Measurements from ENCODE around the gene HS3ST4. TPM values are rescaled to one million over a fixed set of nuclear protein-coding genes. Genes with fewer than 3 reads are reported as not detected.

The HS3ST4 gene
- total RNA-seq, 1 donor from 2014 or later: 1.2 TPM

GRCh38 chr16:26053889-26054288 lies 362.1 kb downstream of the HS3ST4 start:
- Histone ChIP-seq H3K4me3 (ENCODE audit: insufficient read depth, low read depth, low read length) (no peak overlapping the region), H3K9me3 (ENCODE audit: insufficient read depth, low read depth, low read length) (peaks cover 11% of the 10 kb centered on the region), H3K36me3 (ENCODE audit: insufficient read depth, low read length) (no peaks in the 10 kb centered on the region), H3K27ac (ENCODE audit: low read depth, low read length) (no peak overlapping the region), H3K9ac (ENCODE audit: low read length) (no peak overlapping the region), H2AFZ (ENCODE audit: low read depth, low read length) (no peak overlapping the region), H3K4me2 (ENCODE audit: low read length) (no peak overlapping the region), H3K4me1 (ENCODE audit: insufficient read depth, low read length) (no peaks in the 10 kb centered on the region), H3K79me2 (ENCODE audit: insufficient read depth, low read length) (no peaks in the 10 kb centered on the region), H3K27me3 (ENCODE audit: insufficient read depth, low read length) (no peaks in the 10 kb centered on the region), H4K20me1 (ENCODE audit: insufficient read depth, low read length) (no peaks in the 10 kb centered on the region)
- no peak for FAIRE-seq
- no peak for DNase-seq (ENCODE audit: low read depth)
- Mint-ChIP-seq H3K36me3 (ENCODE audit: low read depth, unreplicated experiment) (no peaks in the 10 kb centered on the region), H3K27ac (ENCODE audit: unreplicated experiment) (no peak overlapping the region), H3K4me3 (ENCODE audit: unreplicated experiment) (no peak overlapping the region), H3K9me3 (ENCODE audit: unreplicated experiment) (peaks cover 5% of the 10 kb centered on the region), H3K4me1 (ENCODE audit: low read depth, unreplicated experiment) (no peaks in the 10 kb centered on the region), H3K27me3 (ENCODE audit: low read depth, unreplicated experiment) (no peaks in the 10 kb centered on the region)
- TF ChIP-seq EZH2 (IDR thresholded peaks at IDR 0.05; ENCODE audit: insufficient read depth, low read length): no peak
- TF ChIP-seq, protein P1, sequence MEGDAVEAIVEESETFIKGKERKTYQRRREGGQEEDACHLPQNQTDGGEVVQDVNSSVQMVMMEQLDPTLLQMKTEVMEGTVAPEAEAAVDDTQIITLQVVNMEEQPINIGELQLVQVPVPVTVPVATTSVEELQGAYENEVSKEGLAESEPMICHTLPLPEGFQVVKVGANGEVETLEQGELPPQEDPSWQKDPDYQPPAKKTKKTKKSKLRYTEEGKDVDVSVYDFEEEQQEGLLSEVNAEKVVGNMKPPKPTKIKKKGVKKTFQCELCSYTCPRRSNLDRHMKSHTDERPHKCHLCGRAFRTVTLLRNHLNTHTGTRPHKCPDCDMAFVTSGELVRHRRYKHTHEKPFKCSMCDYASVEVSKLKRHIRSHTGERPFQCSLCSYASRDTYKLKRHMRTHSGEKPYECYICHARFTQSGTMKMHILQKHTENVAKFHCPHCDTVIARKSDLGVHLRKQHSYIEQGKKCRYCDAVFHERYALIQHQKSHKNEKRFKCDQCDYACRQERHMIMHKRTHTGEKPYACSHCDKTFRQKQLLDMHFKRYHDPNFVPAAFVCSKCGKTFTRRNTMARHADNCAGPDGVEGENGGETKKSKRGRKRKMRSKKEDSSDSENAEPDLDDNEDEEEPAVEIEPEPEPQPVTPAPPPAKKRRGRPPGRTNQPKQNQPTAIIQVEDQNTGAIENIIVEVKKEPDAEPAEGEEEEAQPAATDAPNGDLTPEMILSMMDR (IDR thresholded peaks at IDR 0.05; ENCODE audit: insufficient read depth, low read depth, low read length): no peak

GRCh38 chr16:26058326-26058725 lies 366.6 kb downstream of the HS3ST4 start:
- H3K27me3 ChIP-seq (ENCODE audit: insufficient read depth, low read length): no peaks in the 10 kb centered on the region
- no peak overlapping the region for H3K27ac Mint-ChIP-seq (ENCODE audit: unreplicated experiment)
- H3K27ac ChIP-seq (ENCODE audit: low read depth, low read length): no peak overlapping the region
- no peaks in the 10 kb centered on the region for H3K79me2 ChIP-seq (ENCODE audit: insufficient read depth, low read length)
- no peaks in the 10 kb centered on the region for H3K4me1 Mint-ChIP-seq (ENCODE audit: low read depth, unreplicated experiment)
- no peaks in the 10 kb centered on the region for H3K36me3 ChIP-seq (ENCODE audit: insufficient read depth, low read length)
- no peak for FAIRE-seq
- H3K4me1 ChIP-seq (ENCODE audit: insufficient read depth, low read length): no peaks in the 10 kb centered on the region
- no peaks in the 10 kb centered on the region for H3K36me3 Mint-ChIP-seq (ENCODE audit: low read depth, unreplicated experiment)
- H3K9ac ChIP-seq (ENCODE audit: low read length): no peak overlapping the region
- H4K20me1 ChIP-seq (ENCODE audit: insufficient read depth, low read length): no peaks in the 10 kb centered on the region
- H3K9me3 ChIP-seq (ENCODE audit: insufficient read depth, low read depth, low read length): peaks cover 11% of the 10 kb centered on the region
- no peak overlapping the region for H2AFZ ChIP-seq (ENCODE audit: low read depth, low read length)
- H3K4me3 ChIP-seq (ENCODE audit: insufficient read depth, low read depth, low read length): no peak overlapping the region
- no peaks in the 10 kb centered on the region for H3K27me3 Mint-ChIP-seq (ENCODE audit: low read depth, unreplicated experiment)
- no peak overlapping the region for H3K4me3 Mint-ChIP-seq (ENCODE audit: unreplicated experiment)
- TF ChIP-seq, protein P1 (IDR thresholded peaks at IDR 0.05; ENCODE audit: insufficient read depth, low read depth, low read length): no peak
- no peak for TF ChIP-seq EZH2 (IDR thresholded peaks at IDR 0.05; ENCODE audit: insufficient read depth, low read length)
- H3K4me2 ChIP-seq (ENCODE audit: low read length): no peak overlapping the region
- no peak for DNase-seq (ENCODE audit: low read depth)
- H3K9me3 Mint-ChIP-seq (ENCODE audit: unreplicated experiment): peaks cover 7% of the 10 kb centered on the region

GRCh38 chr16:26070302-26071100 lies 378.7 kb downstream of the HS3ST4 start:
- Mint-ChIP-seq H3K36me3 (ENCODE audit: low read depth, unreplicated experiment) (no peaks in the 10 kb centered on the region), H3K27ac (ENCODE audit: unreplicated experiment) (no peak overlapping the region), H3K4me1 (ENCODE audit: low read depth, unreplicated experiment) (no peaks in the 10 kb centered on the region), H3K9me3 (ENCODE audit: unreplicated experiment) (no peaks in the 10 kb centered on the region), H3K4me3 (ENCODE audit: unreplicated experiment) (no peak overlapping the region), H3K27me3 (ENCODE audit: low read depth, unreplicated experiment) (no peaks in the 10 kb centered on the region)
- Histone ChIP-seq H2AFZ (ENCODE audit: low read depth, low read length) (no peak overlapping the region), H3K27me3 (ENCODE audit: insufficient read depth, low read length) (no peaks in the 10 kb centered on the region), H3K4me3 (ENCODE audit: insufficient read depth, low read depth, low read length) (no peak overlapping the region), H3K4me2 (ENCODE audit: low read length) (no peak overlapping the region), H3K27ac (ENCODE audit: low read depth, low read length) (no peak overlapping the region), H3K79me2 (ENCODE audit: insufficient read depth, low read length) (no peaks in the 10 kb centered on the region), H3K36me3 (ENCODE audit: insufficient read depth, low read length) (no peaks in the 10 kb centered on the region), H3K9me3 (ENCODE audit: insufficient read depth, low read depth, low read length) (peaks cover 2% of the 10 kb centered on the region), H3K9ac (ENCODE audit: low read length) (no peak overlapping the region), H3K4me1 (ENCODE audit: insufficient read depth, low read length) (no peaks in the 10 kb centered on the region), H4K20me1 (ENCODE audit: insufficient read depth, low read length) (no peaks in the 10 kb centered on the region)
- FAIRE-seq: no peak
- no peak for DNase-seq (ENCODE audit: low read depth)
- TF ChIP-seq, protein P1 (IDR thresholded peaks at IDR 0.05; ENCODE audit: insufficient read depth, low read depth, low read length): no peak
- no peak for TF ChIP-seq EZH2 (IDR thresholded peaks at IDR 0.05; ENCODE audit: insufficient read depth, low read length)

Data from astrocyte (in vitro differentiated cells and primary cell).